Calu3 (cell line): ENCODE data around the gene C12orf75. TPM values are rescaled to one million over a fixed set of nuclear protein-coding genes. Genes with fewer than 3 reads are reported as not detected.

Experiments
- BruUV-seq: library from RNA; stranded (reverse); fragments of 400-500 nt; replicated peaks from 2 replicates; lab custom pipeline; 2021; lab: Mats Ljungman, UMichigan
- CTCF ChIA-PET: fragments of 300-600 bp; sonication (Branson Sonifier 250); formaldehyde crosslinking; loops from one replicate; lab custom pipeline; 2022; ENCODE audit warnings: antibody characterized with exemption; lab: Charles Lee
- DNase-seq: peaks from one replicate; pipeline ENCODE4 v3.0.0; 2022
- H3K27ac Mint-ChIP-seq: one replicate; pipeline ENCODE4 v1.8.0; 2022; ENCODE audit warnings: mixed read lengths; ENCODE audit not compliant: unreplicated experiment
- H3K27me3 Mint-ChIP-seq: one replicate; pipeline ENCODE4 v1.8.0; 2022; ENCODE audit warnings: mixed read lengths; ENCODE audit not compliant: unreplicated experiment
- H3K36me3 Mint-ChIP-seq: one replicate; pipeline ENCODE4 v1.8.0; 2022; ENCODE audit warnings: mild to moderate bottlenecking, moderate library complexity, mixed read lengths; ENCODE audit not compliant: insufficient read depth, unreplicated experiment
- H3K4me1 Mint-ChIP-seq: one replicate; pipeline ENCODE4 v1.8.0; 2022; ENCODE audit warnings: mild to moderate bottlenecking, low read depth, mixed read lengths; ENCODE audit not compliant: unreplicated experiment
- H3K4me3 Mint-ChIP-seq: one replicate; pipeline ENCODE4 v1.8.0; 2022; ENCODE audit warnings: mild to moderate bottlenecking, low read depth, moderate library complexity, mixed read lengths; ENCODE audit not compliant: unreplicated experiment
- H3K9me3 Mint-ChIP-seq: one replicate; pipeline ENCODE4 v1.8.0; 2022; ENCODE audit warnings: low read depth, mixed read lengths; ENCODE audit not compliant: unreplicated experiment
- CTCF ChIP-seq: fragments of 200-600 bp; IDR thresholded peaks from one replicate; pipeline ENCODE4 v1.8.0; 2022; ENCODE audit warnings: antibody characterized with exemption; ENCODE audit not compliant: unreplicated experiment
- intact Hi-C: fragments of 100-400 bp; cut with micrococcal nuclease; formaldehyde crosslinking; loops from one replicate; pipeline ENCODE4 v1.10.0; 2022; ENCODE audit not compliant: unreplicated experiment
- total RNA-seq: library from RNA; stranded (reverse); gene quantifications from 2 replicates; pipeline ENCODE4 v1.2.3, GENCODE V29; 2022

Gene C12orf75
- total RNA-seq, 1 experiment from 2014 or later, result 363 TPM

GRCh38 chr12:105319691-105320209 lies 10.7 kb upstream of the C12orf75 start:
- TF ChIP-seq CTCF, result no peak
- Mint-ChIP-seq H3K9me3 (no peaks in the 10 kb centered on the region), H3K27ac (peak overlapping the region; percentile 86), H3K4me1 (peaks cover 83% of the 10 kb centered on the region), H3K4me3 (no peak overlapping the region), H3K36me3 (peaks cover 18% of the 10 kb centered on the region), H3K27me3 (no peaks in the 10 kb centered on the region)
- intact Hi-C loops, result loop anchor here (2.0 to 5.0 kb wide), 3 partner anchors 39 to 82 kb away; partner anchors contain the start of gene APPL2
- BruUV-seq, result no TSS peak
- CTCF ChIA-PET, result interaction anchor here (0.6 to 3.1 kb wide), 4 partner anchors 11 to 105 kb away, joined by 3 to 11 read pairs (median 4); partner anchors contain the start of gene C12orf75
- DNase-seq, result no peak

GRCh38 chr12:105321125-105321524 lies 9.4 kb upstream of the C12orf75 start:
- Mint-ChIP-seq H3K4me1 (peaks cover 84% of the 10 kb centered on the region), H3K9me3 (no peaks in the 10 kb centered on the region), H3K27ac (peak overlapping the region; percentile 52), H3K27me3 (no peaks in the 10 kb centered on the region), H3K4me3 (no peak overlapping the region), H3K36me3 (peaks cover 12% of the 10 kb centered on the region)
- no peak for TF ChIP-seq CTCF
- intact Hi-C loops, result no loop called here
- CTCF ChIA-PET, result interaction anchor here (0.8 to 3.1 kb wide), 4 partner anchors 9 to 106 kb away, joined by 3 to 11 read pairs (median 3); partner anchors contain the start of gene C12orf75
- DNase-seq, result no peak
- no TSS peak for BruUV-seq

- intact Hi-C loops, result no loop called here
- CTCF ChIA-PET, result no interaction called here
- H3K9me3 Mint-ChIP-seq, result no peaks in the 10 kb centered on the region
- no peaks in the 10 kb centered on the region for H3K27me3 Mint-ChIP-seq
- no TSS peak for BruUV-seq
- peaks cover 12% of the 10 kb centered on the region for H3K36me3 Mint-ChIP-seq
- no peak for TF ChIP-seq CTCF
- H3K27ac Mint-ChIP-seq, result no peak overlapping the region
- peaks cover 84% of the 10 kb centered on the region for H3K4me1 Mint-ChIP-seq
- no peak overlapping the region for H3K4me3 Mint-ChIP-seq
- DNase-seq, result no peak
Observed at GRCh38 chr12:105322070-105322469, 8.4 kb upstream of the C12orf75 start.

- DNase-seq, result no peak
- TF ChIP-seq CTCF, result no peak
- H3K27me3 Mint-ChIP-seq, result no peaks in the 10 kb centered on the region
- no peak overlapping the region for H3K4me3 Mint-ChIP-seq
- peaks cover 76% of the 10 kb centered on the region for H3K4me1 Mint-ChIP-seq
- H3K27ac Mint-ChIP-seq, result peak overlapping the region; percentile 3
- BruUV-seq, result no TSS peak
- CTCF ChIA-PET, result interaction anchor here (0.5 kb wide), 1 partner anchor 241 kb away, joined by 3 read pairs; no protein-coding TSS in a partner anchor
- intact Hi-C loops, result no loop called here
- H3K36me3 Mint-ChIP-seq, result no peaks in the 10 kb centered on the region
- H3K9me3 Mint-ChIP-seq, result no peaks in the 10 kb centered on the region
Observed at GRCh38 chr12:105324704-105325103, 5.8 kb upstream of the C12orf75 start.
